Smooth muscle cell (in vitro differentiated cells): Measurements from ENCODE around the gene GPSM1. TPM values are rescaled to one million over a fixed set of nuclear protein-coding genes. Genes with fewer than 3 reads are reported as not detected.

ENCODE experiments used
- DNase-seq: peaks from one replicate; lab custom pipeline; 2025; ENCODE audit not compliant: unreplicated experiment; lab: John Stamatoyannopoulos, UW
- H2AFZ ChIP-seq: fragments of 200-600 bp; sonication (generic); 2 replicates; pipeline ENCODE4 v1.6.0; 2016; ENCODE audit warnings: antibody characterized with exemption, low read depth, mild to moderate bottlenecking
- H3F3A ChIP-seq: fragments of 200-600 bp; sonication (generic); 2 replicates; pipeline ENCODE4 v1.6.0; 2017; ENCODE audit warnings: antibody characterized with exemption, low read depth
- H3K27ac ChIP-seq: fragments of 200-600 bp; sonication (generic); 2 replicates; pipeline ENCODE4 v1.5.1; 2016; ENCODE audit warnings: low read depth, mild to moderate bottlenecking
- H3K27me3 ChIP-seq: fragments of 200-600 bp; sonication (generic); 2 replicates; pipeline ENCODE4 v1.6.1; 2016; ENCODE audit warnings: low read depth, mild to moderate bottlenecking
- H3K36me3 ChIP-seq: fragments of 200-600 bp; sonication (generic); 2 replicates; pipeline ENCODE4 v1.5.1; 2016; ENCODE audit warnings: low read depth
- H3K4me1 ChIP-seq: fragments of 200-600 bp; sonication (generic); 2 replicates; pipeline ENCODE4 v1.5.1; 2016; ENCODE audit warnings: low read depth
- H3K4me2 ChIP-seq: fragments of 200-600 bp; sonication (generic); 2 replicates; pipeline ENCODE4 v1.6.0; 2016; ENCODE audit warnings: mild to moderate bottlenecking
- H3K4me3 ChIP-seq: fragments of 200-600 bp; sonication (generic); 2 replicates; pipeline ENCODE4 v1.5.1; 2016; ENCODE audit warnings: mild to moderate bottlenecking
- H3K79me2 ChIP-seq: fragments of 200-600 bp; sonication (generic); 2 replicates; pipeline ENCODE4 v1.6.0; 2016; ENCODE audit warnings: low read depth, mild to moderate bottlenecking
- H3K9ac ChIP-seq: fragments of 200-600 bp; sonication (generic); 2 replicates; pipeline ENCODE4 v1.6.0; 2016; ENCODE audit warnings: low read depth
- H3K9me3 ChIP-seq: fragments of 200-600 bp; sonication (generic); replicated peaks from 2 replicates; pipeline ENCODE4 v1.5.1; 2016; ENCODE audit warnings: low read depth
- H4K20me1 ChIP-seq: fragments of 200-600 bp; sonication (generic); 2 replicates; pipeline ENCODE4 v1.6.0; 2016; ENCODE audit warnings: low read depth
- WGBS: methylation state at CpG from one replicate; pipeline ENCODE4 v1.1.7; 2016; ENCODE audit warnings: low lambda C conversion rate; 5-methylcytosine and 5-hydroxymethylcytosine counted together
- polyA plus RNA-seq: library from polyadenylated mRNA; unstranded; fragments of >200 nt; fragmentation: Nextera tagmentation; extraction: Ambion mirVana; gene quantifications from 2 replicates; pipeline ENCODE4 v1.2.1, GENCODE V29; 2016
- total RNA-seq: library from RNA; depleted of rRNA; stranded (reverse); fragments of >200 nt; gene quantifications from 2 replicates; pipeline ENCODE4 v1.2.3, GENCODE V29; 2014
- TF ChIP-seq, protein P1 (sequence below): fragments of 200-600 bp; sonication (generic); IDR thresholded peaks from 2 replicates; pipeline ENCODE4 v1.5.1; 2017; ENCODE audit warnings: borderline replicate concordance, mild to moderate bottlenecking, antibody characterized with exemption; ENCODE audit not compliant: insufficient read depth, poor library complexity, severe bottlenecking

Gene GPSM1
- total and polyA plus RNA-seq, 2 experiments from 2014 or later = 21.1 to 45.9 TPM

DNA sequence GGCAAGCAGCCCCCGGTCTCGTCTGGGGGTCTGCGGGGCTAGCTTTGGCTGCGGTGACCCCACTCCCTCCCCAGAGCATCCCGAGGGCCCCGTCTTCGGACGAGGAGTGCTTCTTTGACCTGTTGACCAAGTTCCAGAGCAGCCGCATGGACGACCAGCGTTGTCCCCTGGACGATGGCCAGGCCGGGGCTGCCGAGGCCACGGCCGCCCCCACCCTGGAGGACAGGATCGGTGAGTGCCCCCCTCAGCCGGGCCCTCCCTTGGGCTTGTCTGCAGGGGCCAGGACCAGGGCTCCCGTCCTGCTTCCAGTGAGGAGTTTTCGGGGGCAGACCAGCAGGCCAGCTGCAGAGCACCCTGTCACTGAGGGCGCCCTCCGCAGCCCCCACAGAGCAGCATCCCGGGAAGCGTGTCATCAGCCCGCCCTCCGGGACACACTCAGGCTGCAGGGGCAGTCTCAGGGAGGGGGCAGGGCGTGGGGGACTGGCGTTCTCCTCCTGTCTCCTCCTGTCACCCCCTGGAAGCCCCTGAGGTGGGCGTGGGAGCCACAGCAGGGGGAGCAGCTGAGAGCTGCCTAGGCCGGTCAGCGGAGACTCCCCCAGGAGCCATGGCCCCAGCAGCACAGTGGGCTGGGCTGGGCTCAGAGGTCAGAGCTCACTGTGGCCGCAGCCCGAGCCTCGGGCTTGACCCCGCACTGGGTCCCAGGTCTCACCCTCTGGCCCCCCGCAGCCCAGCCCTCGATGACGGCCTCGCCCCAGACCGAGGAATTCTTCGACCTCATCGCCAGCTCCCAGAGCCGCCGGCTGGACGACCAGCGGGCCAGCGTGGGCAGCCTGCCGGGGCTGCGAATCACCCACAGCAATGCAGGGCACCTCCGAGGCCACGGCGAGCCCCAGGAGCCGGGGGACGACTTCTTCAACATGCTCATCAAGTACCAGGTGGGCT is 28.5 kb downstream of the GPSM1 start:
- no peaks in the 10 kb centered on the region for H3K79me2 ChIP-seq
- 92% methylated on average over 49 of the region's 54 CpGs for WGBS
- no peak overlapping the region for H3K4me2 ChIP-seq

DNA sequence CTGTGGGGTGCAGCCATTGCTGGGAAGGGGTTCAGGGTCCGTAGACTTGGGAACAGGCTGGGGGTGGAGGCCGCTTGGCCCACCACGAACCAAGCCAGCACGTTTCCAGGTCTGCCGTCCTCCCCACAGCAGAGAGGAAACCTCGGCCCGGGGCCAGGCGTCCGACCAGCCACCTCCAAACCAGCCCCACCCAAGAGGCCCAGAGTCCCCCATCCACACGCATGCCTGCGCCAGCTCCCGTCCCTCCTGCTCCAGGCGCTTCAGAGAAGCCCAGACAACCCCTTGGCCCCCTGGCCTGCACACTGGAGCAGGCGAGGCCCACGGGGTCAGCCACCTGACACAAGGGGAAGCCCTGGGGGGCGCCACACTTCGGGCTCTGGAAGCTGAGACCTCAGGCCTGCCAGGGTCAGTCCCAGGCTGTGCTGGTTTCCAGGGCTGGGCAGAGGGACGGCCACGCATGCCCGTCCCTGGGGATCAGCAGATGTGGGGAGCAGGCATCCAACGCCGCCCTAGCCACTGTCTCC is 29.9 kb downstream of the GPSM1 start:
- Histone ChIP-seq H3K27ac (no peak overlapping the region), H3K79me2 (no peaks in the 10 kb centered on the region), H3K4me3 (no peak overlapping the region), H3K4me1 (no peaks in the 10 kb centered on the region), H3K27me3 (no peaks in the 10 kb centered on the region), H3F3A (no peaks in the 10 kb centered on the region), H4K20me1 (peaks cover 17% of the 10 kb centered on the region), H3K36me3 (no peaks in the 10 kb centered on the region), H3K4me2 (no peak overlapping the region), H2AFZ (no peak overlapping the region), H3K9ac (no peak overlapping the region), H3K9me3 (no peaks in the 10 kb centered on the region)
- no peak for DNase-seq
- TF ChIP-seq, protein P1, sequence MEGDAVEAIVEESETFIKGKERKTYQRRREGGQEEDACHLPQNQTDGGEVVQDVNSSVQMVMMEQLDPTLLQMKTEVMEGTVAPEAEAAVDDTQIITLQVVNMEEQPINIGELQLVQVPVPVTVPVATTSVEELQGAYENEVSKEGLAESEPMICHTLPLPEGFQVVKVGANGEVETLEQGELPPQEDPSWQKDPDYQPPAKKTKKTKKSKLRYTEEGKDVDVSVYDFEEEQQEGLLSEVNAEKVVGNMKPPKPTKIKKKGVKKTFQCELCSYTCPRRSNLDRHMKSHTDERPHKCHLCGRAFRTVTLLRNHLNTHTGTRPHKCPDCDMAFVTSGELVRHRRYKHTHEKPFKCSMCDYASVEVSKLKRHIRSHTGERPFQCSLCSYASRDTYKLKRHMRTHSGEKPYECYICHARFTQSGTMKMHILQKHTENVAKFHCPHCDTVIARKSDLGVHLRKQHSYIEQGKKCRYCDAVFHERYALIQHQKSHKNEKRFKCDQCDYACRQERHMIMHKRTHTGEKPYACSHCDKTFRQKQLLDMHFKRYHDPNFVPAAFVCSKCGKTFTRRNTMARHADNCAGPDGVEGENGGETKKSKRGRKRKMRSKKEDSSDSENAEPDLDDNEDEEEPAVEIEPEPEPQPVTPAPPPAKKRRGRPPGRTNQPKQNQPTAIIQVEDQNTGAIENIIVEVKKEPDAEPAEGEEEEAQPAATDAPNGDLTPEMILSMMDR = no peak
- 92% methylated on average over 20 of the region's 22 CpGs for WGBS

More for the DNA sequence above, 28.5 kb downstream of the GPSM1 start:
- peaks cover 27% of the 10 kb centered on the region for H4K20me1 ChIP-seq
- no peaks in the 10 kb centered on the region for H3F3A ChIP-seq
- TF ChIP-seq, protein P1 = no peak
- H3K36me3 ChIP-seq = no peaks in the 10 kb centered on the region
- H3K4me3 ChIP-seq = no peak overlapping the region
- no peak for DNase-seq
- H3K4me1 ChIP-seq = no peaks in the 10 kb centered on the region
- no peak overlapping the region for H2AFZ ChIP-seq
- H3K27me3 ChIP-seq = no peaks in the 10 kb centered on the region
- no peak overlapping the region for H3K27ac ChIP-seq
- H3K9ac ChIP-seq = no peak overlapping the region
- H3K9me3 ChIP-seq = no peaks in the 10 kb centered on the region

DNA sequence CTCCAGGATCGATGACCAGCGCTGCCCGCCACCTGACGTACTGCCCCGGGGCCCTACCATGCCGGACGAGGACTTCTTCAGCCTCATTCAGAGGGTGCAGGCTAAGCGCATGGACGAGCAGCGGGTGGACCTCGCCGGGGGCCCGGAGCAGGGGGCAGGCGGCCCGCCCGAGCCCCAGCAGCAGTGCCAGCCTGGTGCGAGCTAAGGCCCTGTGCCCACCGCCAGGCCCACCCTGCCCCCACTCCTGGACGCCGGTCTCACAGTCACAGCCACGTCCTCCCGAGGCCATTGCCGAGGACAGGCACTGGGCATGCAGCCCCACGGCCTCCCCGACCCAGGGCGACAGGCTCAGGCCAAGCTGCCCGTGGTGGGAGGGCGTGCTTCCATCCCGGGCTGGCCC is 30.7 kb downstream of the GPSM1 start:
- WGBS = 90% methylated on average over 20 of the region's 29 CpGs
- Histone ChIP-seq H3F3A (no peaks in the 10 kb centered on the region), H3K4me3 (no peak overlapping the region), H3K9ac (no peak overlapping the region), H2AFZ (no peak overlapping the region), H3K4me1 (no peaks in the 10 kb centered on the region), H3K27ac (no peak overlapping the region), H3K36me3 (no peaks in the 10 kb centered on the region), H3K79me2 (no peaks in the 10 kb centered on the region), H3K27me3 (no peaks in the 10 kb centered on the region), H3K4me2 (no peak overlapping the region), H3K9me3 (no peaks in the 10 kb centered on the region), H4K20me1 (peaks cover 11% of the 10 kb centered on the region)
- DNase-seq = no peak
- TF ChIP-seq, protein P1 = no peak
